ENCODE data around the gene DNAAF2.

- TF ChIP-seq, protein P1, sequence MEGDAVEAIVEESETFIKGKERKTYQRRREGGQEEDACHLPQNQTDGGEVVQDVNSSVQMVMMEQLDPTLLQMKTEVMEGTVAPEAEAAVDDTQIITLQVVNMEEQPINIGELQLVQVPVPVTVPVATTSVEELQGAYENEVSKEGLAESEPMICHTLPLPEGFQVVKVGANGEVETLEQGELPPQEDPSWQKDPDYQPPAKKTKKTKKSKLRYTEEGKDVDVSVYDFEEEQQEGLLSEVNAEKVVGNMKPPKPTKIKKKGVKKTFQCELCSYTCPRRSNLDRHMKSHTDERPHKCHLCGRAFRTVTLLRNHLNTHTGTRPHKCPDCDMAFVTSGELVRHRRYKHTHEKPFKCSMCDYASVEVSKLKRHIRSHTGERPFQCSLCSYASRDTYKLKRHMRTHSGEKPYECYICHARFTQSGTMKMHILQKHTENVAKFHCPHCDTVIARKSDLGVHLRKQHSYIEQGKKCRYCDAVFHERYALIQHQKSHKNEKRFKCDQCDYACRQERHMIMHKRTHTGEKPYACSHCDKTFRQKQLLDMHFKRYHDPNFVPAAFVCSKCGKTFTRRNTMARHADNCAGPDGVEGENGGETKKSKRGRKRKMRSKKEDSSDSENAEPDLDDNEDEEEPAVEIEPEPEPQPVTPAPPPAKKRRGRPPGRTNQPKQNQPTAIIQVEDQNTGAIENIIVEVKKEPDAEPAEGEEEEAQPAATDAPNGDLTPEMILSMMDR (IDR thresholded peaks at IDR 0.05; ENCODE audit: low read depth, low read length, poor library complexity, severe bottlenecking) = no peak
- no peak for TF ChIP-seq EZH2phosphoT487 (IDR thresholded peaks at IDR 0.05; ENCODE audit: borderline replicate concordance, low read length)
Observed at GRCh38 chr14:49581209-49582112, 53.6 kb downstream of the DNAAF2 start.
